Astrocyte (in vitro differentiated cells and primary cell): ENCODE data around the gene TEX53. TPM values are rescaled to one million over a fixed set of nuclear protein-coding genes. Genes with fewer than 3 reads are reported as not detected.

Source experiments
- DNase-seq: peaks from one replicate; pipeline ENCODE4 v3.0.0-alpha.2; 2010; ENCODE audit warnings: low read depth
- FAIRE-seq: peaks from 2 replicates; lab custom pipeline; 2011; peaks lifted over from hg19 to GRCh38; lab: Jason Lieb, UNC
- H2AFZ ChIP-seq: 2 replicates; pipeline ENCODE4 v1.6.0; 2012; ENCODE audit warnings: low read depth, low read length, inconsistent platforms
- H3K27ac ChIP-seq: 2 replicates; pipeline ENCODE4 v1.5.1; 2011; ENCODE audit warnings: low read depth, low read length, inconsistent platforms
- H3K27me3 ChIP-seq: 2 replicates; pipeline ENCODE4 v1.6.0; 2011; ENCODE audit warnings: low read length, inconsistent platforms; ENCODE audit not compliant: insufficient read depth
- H3K36me3 ChIP-seq: 2 replicates; pipeline ENCODE4 v1.5.1; 2011; ENCODE audit warnings: low read length, inconsistent platforms; ENCODE audit not compliant: insufficient read depth
- H3K4me1 ChIP-seq: 2 replicates; pipeline ENCODE4 v1.5.1; 2011; ENCODE audit warnings: low read length, inconsistent platforms; ENCODE audit not compliant: insufficient read depth
- H3K4me2 ChIP-seq: 2 replicates; pipeline ENCODE4 v1.6.0; 2012; ENCODE audit warnings: low read length, inconsistent platforms
- H3K4me3 ChIP-seq: 2 replicates; pipeline ENCODE4 v1.5.1; 2011; ENCODE audit warnings: low read depth, mild to moderate bottlenecking, low read length, inconsistent platforms; ENCODE audit not compliant: insufficient read depth
- H3K79me2 ChIP-seq: 2 replicates; pipeline ENCODE4 v1.6.0; 2012; ENCODE audit warnings: mild to moderate bottlenecking, low read length, inconsistent platforms; ENCODE audit not compliant: insufficient read depth
- H3K9ac ChIP-seq: 2 replicates; pipeline ENCODE4 v1.6.0; 2012; ENCODE audit warnings: mild to moderate bottlenecking, low read length, inconsistent platforms
- H3K9me3 ChIP-seq: 2 replicates; pipeline ENCODE4 v1.5.1; 2012; ENCODE audit warnings: low read depth, mild to moderate bottlenecking, low read length, inconsistent platforms; ENCODE audit not compliant: insufficient read depth
- H4K20me1 ChIP-seq: 2 replicates; pipeline ENCODE4 v1.6.0; 2012; ENCODE audit warnings: low read length, inconsistent platforms; ENCODE audit not compliant: insufficient read depth
- H3K27ac Mint-ChIP-seq: one replicate; pipeline ENCODE4 v1.8.0; 2021; ENCODE audit warnings: mild to moderate bottlenecking, mixed read lengths; ENCODE audit not compliant: unreplicated experiment
- H3K27me3 Mint-ChIP-seq: one replicate; pipeline ENCODE4 v1.8.0; 2021; ENCODE audit warnings: low read depth, mixed read lengths; ENCODE audit not compliant: unreplicated experiment
- H3K36me3 Mint-ChIP-seq: one replicate; pipeline ENCODE4 v1.8.0; 2021; ENCODE audit warnings: low read depth, mixed read lengths; ENCODE audit not compliant: unreplicated experiment
- H3K4me1 Mint-ChIP-seq: one replicate; pipeline ENCODE4 v1.8.0; 2021; ENCODE audit warnings: low read depth, mixed read lengths; ENCODE audit not compliant: unreplicated experiment
- H3K4me3 Mint-ChIP-seq: one replicate; pipeline ENCODE4 v1.8.0; 2021; ENCODE audit warnings: mild to moderate bottlenecking, moderate library complexity, mixed read lengths; ENCODE audit not compliant: unreplicated experiment
- H3K9me3 Mint-ChIP-seq: one replicate; pipeline ENCODE4 v1.8.0; 2021; ENCODE audit warnings: mild to moderate bottlenecking, mixed read lengths; ENCODE audit not compliant: unreplicated experiment
- CTCF ChIP-seq: IDR thresholded peaks from 2 replicates; pipeline ENCODE4 v1.5.1; 2011; ENCODE audit warnings: low read depth, mild to moderate bottlenecking, inconsistent platforms, low read length, moderate library complexity; ENCODE audit not compliant: insufficient read depth
- EZH2 ChIP-seq: IDR thresholded peaks from 2 replicates; pipeline ENCODE4 v1.6.1; 2012; ENCODE audit warnings: mild to moderate bottlenecking, low read length, inconsistent platforms; ENCODE audit not compliant: insufficient read depth
- total RNA-seq: library from RNA; stranded (reverse); gene quantifications from 2 replicates; pipeline ENCODE4 v1.2.1, GENCODE V29; 2021

The TEX53 gene
- total RNA-seq, 1 donor from 2014 or later, result not detected

DNA sequence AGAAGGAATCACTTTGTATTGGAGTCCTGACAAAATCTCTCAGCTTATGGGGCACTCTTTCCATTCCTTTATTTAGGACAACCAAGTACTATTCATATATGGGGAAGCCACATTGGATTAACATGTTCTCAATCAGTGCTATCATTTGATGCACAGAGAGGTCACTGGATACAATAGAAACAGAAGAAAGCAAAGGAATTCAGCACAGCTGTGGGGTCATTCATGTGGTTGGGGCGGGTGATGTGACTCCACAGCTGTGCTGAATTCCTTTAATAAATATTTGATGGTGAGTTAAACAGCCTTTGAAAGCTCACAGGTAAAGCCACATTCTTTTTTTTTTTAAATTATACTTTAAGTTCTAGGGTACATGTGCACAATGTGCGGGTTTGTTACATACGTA, 25.2 kb upstream of the TEX53 start:
- H3K4me3 ChIP-seq, result no peak overlapping the region
- H3K36me3 ChIP-seq, result no peaks in the 10 kb centered on the region
- TF ChIP-seq CTCF (no peak), EZH2 (no peak)
- FAIRE-seq (no peak), DNase-seq (no peak)
- no peak overlapping the region for H3K27ac ChIP-seq
- no peak overlapping the region for H3K9ac ChIP-seq
- Mint-ChIP-seq H3K9me3 (peaks cover 4% of the 10 kb centered on the region), H3K4me3 (no peak overlapping the region), H3K27me3 (no peaks in the 10 kb centered on the region), H3K27ac (no peak overlapping the region), H3K4me1 (peaks cover 30% of the 10 kb centered on the region), H3K36me3 (peaks cover 2% of the 10 kb centered on the region)
- H3K9me3 ChIP-seq, result no peaks in the 10 kb centered on the region
- no peak overlapping the region for H3K4me2 ChIP-seq
- peaks cover 12% of the 10 kb centered on the region for H3K4me1 ChIP-seq
- H3K27me3 ChIP-seq, result no peaks in the 10 kb centered on the region
- no peaks in the 10 kb centered on the region for H3K79me2 ChIP-seq
- H2AFZ ChIP-seq, result no peak overlapping the region
- H4K20me1 ChIP-seq, result no peaks in the 10 kb centered on the region

GRCh38 chr9:114681594-114682332, 24.2 kb upstream of the TEX53 start, which contains the start of gene TEX48:
Gene TEX48 (minus strand): TSS chr9:114682192. CDS start chr9:114671723, 10,469 bp downstream.
- H3K4me3 Mint-ChIP-seq, result no peak within 1 kb of the TSS
- H3K4me2 ChIP-seq, result no peak within 1 kb of the TSS
- peak within 1 kb of the TSS; percentile 23 for H3K27ac Mint-ChIP-seq
- H3K79me2 ChIP-seq, result no peaks in the 10 kb centered on the region
- no peak within 1 kb of the TSS for H3K27ac ChIP-seq
- H3K4me1 ChIP-seq, result peaks cover 21% of the 10 kb centered on the region
- H3K36me3 ChIP-seq, result no peaks in the 10 kb centered on the region
- peak; percentile 51 for DNase-seq
- no peaks in the 10 kb centered on the region for H3K9me3 ChIP-seq
- H2AFZ ChIP-seq, result no peak within 1 kb of the TSS
- no peaks in the 10 kb centered on the region for H4K20me1 ChIP-seq
- H3K9me3 Mint-ChIP-seq, result peaks cover 2% of the 10 kb centered on the region
- H3K4me1 Mint-ChIP-seq, result peaks cover 39% of the 10 kb centered on the region
- no peak within 1 kb of the TSS for H3K4me3 ChIP-seq
- H3K36me3 Mint-ChIP-seq, result peaks cover 2% of the 10 kb centered on the region
- no peak for FAIRE-seq
- TF ChIP-seq CTCF (peak; percentile 82), EZH2 (no peak)
- H3K27me3 ChIP-seq, result no peaks in the 10 kb centered on the region
- no peak within 1 kb of the TSS for H3K9ac ChIP-seq
- H3K27me3 Mint-ChIP-seq, result no peaks in the 10 kb centered on the region

- H3K4me3 ChIP-seq, result no peak overlapping the region
- H3K4me3 Mint-ChIP-seq, result no peak overlapping the region
- H3K27me3 Mint-ChIP-seq, result no peaks in the 10 kb centered on the region
- H3K4me1 ChIP-seq, result peaks cover 22% of the 10 kb centered on the region
- H3K79me2 ChIP-seq, result no peaks in the 10 kb centered on the region
- H3K9me3 Mint-ChIP-seq, result peaks cover 2% of the 10 kb centered on the region
- H4K20me1 ChIP-seq, result no peaks in the 10 kb centered on the region
- peak overlapping the region; percentile 35 for H3K27ac Mint-ChIP-seq
- H3K9ac ChIP-seq, result no peak overlapping the region
- no peak overlapping the region for H3K4me2 ChIP-seq
- FAIRE-seq (no peak), DNase-seq (no peak)
- H2AFZ ChIP-seq, result no peak overlapping the region
- TF ChIP-seq EZH2 (no peak), CTCF (no peak)
- H3K4me1 Mint-ChIP-seq, result peaks cover 41% of the 10 kb centered on the region
- no peaks in the 10 kb centered on the region for H3K36me3 ChIP-seq
- H3K27me3 ChIP-seq, result no peaks in the 10 kb centered on the region
- peaks cover 2% of the 10 kb centered on the region for H3K36me3 Mint-ChIP-seq
- H3K27ac ChIP-seq, result no peak overlapping the region
- H3K9me3 ChIP-seq, result no peaks in the 10 kb centered on the region
Measured at GRCh38 chr9:114680259-114681001, 22.8 kb upstream of the TEX53 start.
